ENCODE measurements around the gene ZNF275. TPM values are rescaled to one million over a fixed set of nuclear protein-coding genes. Genes with fewer than 3 reads are reported as not detected.
"Not testable (repeated sequence)": the region's sequence is repeated elsewhere in the genome, so short reads cannot be mapped to it uniquely, and the experiment has no call there.

ZNF275 gene
- total and polyA plus RNA-seq, 2 donors (not counting 1 experiment from before 2014, with no cell fraction given): 8.8 to 17.6 TPM

DNA sequence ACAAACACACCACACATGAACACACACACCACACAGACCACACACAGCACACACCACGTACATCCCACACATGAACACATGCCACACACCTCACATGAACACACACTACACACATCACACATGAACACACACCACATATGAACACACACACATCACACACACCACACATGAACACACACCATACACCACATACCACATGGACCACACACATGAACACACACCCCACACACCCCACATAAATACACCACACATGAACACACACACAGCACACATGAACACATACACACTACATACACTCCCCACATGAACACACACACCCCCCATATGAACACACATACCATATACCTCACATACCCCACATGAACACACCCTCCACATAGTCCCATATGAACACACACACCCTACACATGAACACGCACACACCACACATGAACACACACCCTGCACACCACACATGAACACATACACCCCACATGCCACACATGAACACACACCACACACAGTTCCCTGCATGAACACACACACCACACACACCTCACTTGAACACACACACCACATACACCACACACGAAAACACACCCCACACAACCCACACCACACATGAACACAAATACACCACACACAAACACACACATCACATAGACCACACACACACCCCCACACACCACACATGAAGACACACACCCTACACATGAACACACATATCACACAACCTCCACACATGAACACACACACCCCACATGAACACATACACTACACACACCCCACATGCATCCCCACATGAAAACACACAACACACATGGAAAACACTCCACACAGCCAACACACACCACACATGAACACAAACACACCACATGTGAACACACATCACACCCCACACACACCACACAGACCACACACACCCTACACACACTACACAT, 48.9 kb downstream of the ZNF275 start:
- no peak overlapping the region for H3K4me3 ChIP-seq (ENCODE audit: control extremely low read depth in 1 of 5, extremely low read depth in 1 of 5, insufficient read depth in 1 of 5, low read depth in 2 of 5, low read length in 4 of 5)
- ATAC-seq (ENCODE audit: low read depth): no peak
- H3K27me3 ChIP-seq (replicated peaks in 1 of 4; ENCODE audit: control extremely low read depth in 1 of 4, control insufficient read depth in 3 of 4, insufficient read depth in 4 of 4, low read length in 3 of 4): no peaks in the 10 kb centered on the region
- intact Hi-C loops (cut with micrococcal nuclease): no loop called here
- H4K20me1 ChIP-seq (ENCODE audit: control insufficient read depth, insufficient read depth, low read length, poor library complexity, severe bottlenecking): no peaks in the 10 kb centered on the region
- ChIA-PET CTCF (no interaction called here), POLR2A (no interaction called here)
- Mint-ChIP-seq H3K4me3 (no peak overlapping the region), H3K9me3 (ENCODE audit: insufficient read depth) (no peaks in the 10 kb centered on the region), H3K4me1 (no peaks in the 10 kb centered on the region), H3K27ac (no peak overlapping the region), H3K27me3 (no peaks in the 10 kb centered on the region)
- no peaks in the 10 kb centered on the region for H3K79me2 ChIP-seq (ENCODE audit: control insufficient read depth, insufficient read depth, low read length)
- no peaks in the 10 kb centered on the region for H3K4me1 ChIP-seq (ENCODE audit: control insufficient read depth in 2 of 2, insufficient read depth in 2 of 2, low read length in 2 of 2)
- no peaks in the 10 kb centered on the region for H3K36me3 ChIP-seq (replicated peaks in 1 of 2; ENCODE audit: control extremely low read depth in 1 of 2, control insufficient read depth in 1 of 2, extremely low read depth in 1 of 2, insufficient read depth in 2 of 2, low read length in 1 of 2)
- TF ChIP-seq, protein P1, sequence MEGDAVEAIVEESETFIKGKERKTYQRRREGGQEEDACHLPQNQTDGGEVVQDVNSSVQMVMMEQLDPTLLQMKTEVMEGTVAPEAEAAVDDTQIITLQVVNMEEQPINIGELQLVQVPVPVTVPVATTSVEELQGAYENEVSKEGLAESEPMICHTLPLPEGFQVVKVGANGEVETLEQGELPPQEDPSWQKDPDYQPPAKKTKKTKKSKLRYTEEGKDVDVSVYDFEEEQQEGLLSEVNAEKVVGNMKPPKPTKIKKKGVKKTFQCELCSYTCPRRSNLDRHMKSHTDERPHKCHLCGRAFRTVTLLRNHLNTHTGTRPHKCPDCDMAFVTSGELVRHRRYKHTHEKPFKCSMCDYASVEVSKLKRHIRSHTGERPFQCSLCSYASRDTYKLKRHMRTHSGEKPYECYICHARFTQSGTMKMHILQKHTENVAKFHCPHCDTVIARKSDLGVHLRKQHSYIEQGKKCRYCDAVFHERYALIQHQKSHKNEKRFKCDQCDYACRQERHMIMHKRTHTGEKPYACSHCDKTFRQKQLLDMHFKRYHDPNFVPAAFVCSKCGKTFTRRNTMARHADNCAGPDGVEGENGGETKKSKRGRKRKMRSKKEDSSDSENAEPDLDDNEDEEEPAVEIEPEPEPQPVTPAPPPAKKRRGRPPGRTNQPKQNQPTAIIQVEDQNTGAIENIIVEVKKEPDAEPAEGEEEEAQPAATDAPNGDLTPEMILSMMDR (IDR thresholded peaks at IDR 0.05): no peak
- no peak for TF ChIP-seq EZH2 (IDR thresholded peaks at IDR 0.05; ENCODE audit: borderline replicate concordance, insufficient read depth, low read depth, low read length, poor library complexity, severe bottlenecking)
- DNase-seq: no peak
- no peak overlapping the region for H3K9ac ChIP-seq (ENCODE audit: low read length)
- H3K9me3 ChIP-seq (ENCODE audit: control extremely low read depth in 1 of 3, control insufficient read depth in 2 of 3, insufficient read depth in 1 of 3, low read length in 2 of 3): no peaks in the 10 kb centered on the region
- H3K27ac ChIP-seq (ENCODE audit: low read length in 2 of 2): no peak overlapping the region
- 91% methylated on average over 2 of the region's 3 CpGs for WGBS (ENCODE audit: insufficient coverage)
- H2AFZ ChIP-seq (ENCODE audit: insufficient read depth, low read depth, low read length, poor library complexity, severe bottlenecking): no peak overlapping the region
- no peak overlapping the region for H3K4me2 ChIP-seq (replicated peaks; ENCODE audit: low read depth, low read length, poor library complexity, severe bottlenecking)

DNA sequence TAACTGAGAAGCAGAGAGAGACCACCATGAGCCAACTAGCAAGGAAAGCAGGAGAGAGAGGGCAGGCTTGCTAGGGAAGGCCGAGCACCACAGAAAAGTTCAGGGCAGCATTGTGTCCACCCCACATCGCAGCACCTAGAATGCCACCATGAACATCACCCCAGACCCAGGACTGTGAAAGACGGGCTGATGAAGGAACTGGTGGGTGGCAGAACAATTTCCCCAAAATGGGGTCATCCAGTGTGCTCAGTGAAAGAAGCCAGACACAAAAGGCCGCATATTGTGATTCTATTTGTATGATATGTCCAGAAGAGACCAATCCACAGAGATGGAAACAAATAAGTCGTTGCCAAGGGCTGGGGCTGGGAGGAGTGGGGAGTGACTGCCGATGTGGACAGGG, 50.4 kb downstream of the ZNF275 start:
- ChIA-PET CTCF (no interaction called here), POLR2A (no interaction called here)
- DNase-seq (no peak), ATAC-seq (ENCODE audit: low read depth) (no peak)
- no peaks in the 10 kb centered on the region for H3K36me3 ChIP-seq (replicated peaks in 1 of 2; ENCODE audit: control extremely low read depth in 1 of 2, control insufficient read depth in 1 of 2, extremely low read depth in 1 of 2, insufficient read depth in 2 of 2, low read length in 1 of 2)
- no peak overlapping the region for H3K4me3 ChIP-seq (ENCODE audit: control extremely low read depth in 1 of 5, extremely low read depth in 1 of 5, insufficient read depth in 1 of 5, low read depth in 2 of 5, low read length in 4 of 5)
- no peaks in the 10 kb centered on the region for H3K9me3 ChIP-seq (ENCODE audit: control extremely low read depth in 1 of 3, control insufficient read depth in 2 of 3, insufficient read depth in 1 of 3, low read length in 2 of 3)
- H3K4me1 ChIP-seq (ENCODE audit: control insufficient read depth in 2 of 2, insufficient read depth in 2 of 2, low read length in 2 of 2): no peaks in the 10 kb centered on the region
- Mint-ChIP-seq H3K27me3 (no peaks in the 10 kb centered on the region), H3K9me3 (ENCODE audit: insufficient read depth) (no peaks in the 10 kb centered on the region), H3K27ac (no peak overlapping the region), H3K4me1 (no peaks in the 10 kb centered on the region), H3K4me3 (no peak overlapping the region)
- no peak for TF ChIP-seq EZH2 (IDR thresholded peaks at IDR 0.05; ENCODE audit: borderline replicate concordance, insufficient read depth, low read depth, low read length, poor library complexity, severe bottlenecking)
- TF ChIP-seq, protein P1 (IDR thresholded peaks at IDR 0.05): no peak
- H3K27ac ChIP-seq (ENCODE audit: low read length in 2 of 2): no peak overlapping the region
- no peaks in the 10 kb centered on the region for H3K79me2 ChIP-seq (ENCODE audit: control insufficient read depth, insufficient read depth, low read length)
- H3K4me2 ChIP-seq (replicated peaks; ENCODE audit: low read depth, low read length, poor library complexity, severe bottlenecking): no peak overlapping the region
- intact Hi-C loops (cut with micrococcal nuclease): no loop called here
- no peak overlapping the region for H2AFZ ChIP-seq (ENCODE audit: insufficient read depth, low read depth, low read length, poor library complexity, severe bottlenecking)
- H4K20me1 ChIP-seq (ENCODE audit: control insufficient read depth, insufficient read depth, low read length, poor library complexity, severe bottlenecking): no peaks in the 10 kb centered on the region
- no CpG with 5 or more reads among the region's 6 CpGs for WGBS (ENCODE audit: insufficient coverage)
- H3K9ac ChIP-seq (ENCODE audit: low read length): no peak overlapping the region
- no peaks in the 10 kb centered on the region for H3K27me3 ChIP-seq (replicated peaks in 1 of 4; ENCODE audit: control extremely low read depth in 1 of 4, control insufficient read depth in 3 of 4, insufficient read depth in 4 of 4, low read length in 3 of 4)

DNA sequence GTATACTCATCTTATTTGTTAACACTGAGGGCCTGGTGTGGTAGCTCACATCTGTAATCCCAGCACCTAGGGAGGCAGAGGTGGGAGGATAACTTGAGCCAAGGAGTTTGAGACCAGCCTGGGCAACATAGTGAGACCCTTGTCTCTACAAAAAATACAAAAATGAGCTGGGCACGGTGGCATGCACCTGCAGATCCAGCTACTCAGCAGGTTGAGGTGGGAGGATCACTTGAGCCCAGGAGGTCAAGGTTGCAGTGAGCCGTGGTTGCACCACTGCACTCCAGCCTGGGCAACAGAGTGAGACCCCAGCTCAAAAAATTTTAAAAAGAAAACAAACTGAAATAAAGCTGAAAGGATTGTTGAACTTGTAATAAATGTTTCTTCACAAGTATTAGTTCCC, 51.0 kb downstream of the ZNF275 start:
- H3K27me3 Mint-ChIP-seq; H3K4me1 Mint-ChIP-seq; H3K4me2 ChIP-seq (replicated peaks; ENCODE audit: low read depth, low read length, poor library complexity, severe bottlenecking); H2AFZ ChIP-seq (ENCODE audit: insufficient read depth, low read depth, low read length, poor library complexity, severe bottlenecking); H3K4me3 Mint-ChIP-seq; H3K9me3 Mint-ChIP-seq (ENCODE audit: insufficient read depth); POLR2A ChIA-PET; H3K79me2 ChIP-seq (ENCODE audit: control insufficient read depth, insufficient read depth, low read length); H3K27ac Mint-ChIP-seq; H3K27ac ChIP-seq (ENCODE audit: low read length in 2 of 2); intact Hi-C loops (cut with micrococcal nuclease); H3K4me1 ChIP-seq (ENCODE audit: control insufficient read depth in 2 of 2, insufficient read depth in 2 of 2, low read length in 2 of 2); ATAC-seq (ENCODE audit: low read depth); H3K9ac ChIP-seq (ENCODE audit: low read length); H3K36me3 ChIP-seq (replicated peaks in 1 of 2; ENCODE audit: control extremely low read depth in 1 of 2, control insufficient read depth in 1 of 2, extremely low read depth in 1 of 2, insufficient read depth in 2 of 2, low read length in 1 of 2); H4K20me1 ChIP-seq (ENCODE audit: control insufficient read depth, insufficient read depth, low read length, poor library complexity, severe bottlenecking); CTCF ChIA-PET; H3K9me3 ChIP-seq (ENCODE audit: control extremely low read depth in 1 of 3, control insufficient read depth in 2 of 3, insufficient read depth in 1 of 3, low read length in 2 of 3); H3K4me3 ChIP-seq (ENCODE audit: control extremely low read depth in 1 of 5, extremely low read depth in 1 of 5, insufficient read depth in 1 of 5, low read depth in 2 of 5, low read length in 4 of 5); H3K27me3 ChIP-seq (replicated peaks in 1 of 4; ENCODE audit: control extremely low read depth in 1 of 4, control insufficient read depth in 3 of 4, insufficient read depth in 4 of 4, low read length in 3 of 4); DNase-seq: not testable (repeated sequence)
- 60% methylated on average over 1 of the region's 2 CpGs for WGBS (ENCODE audit: insufficient coverage)
